Measurements from ENCODE around the gene PAQR4. TPM values are rescaled to one million over a fixed set of nuclear protein-coding genes. Genes with fewer than 3 reads are reported as not detected.

The PAQR4 gene
- total and polyA plus RNA-seq, 2 of the 13 experiments (the other 11 are each of a cell fraction or from before 2014, with no cell fraction given), result 15.9 to 24.8 TPM

DNA sequence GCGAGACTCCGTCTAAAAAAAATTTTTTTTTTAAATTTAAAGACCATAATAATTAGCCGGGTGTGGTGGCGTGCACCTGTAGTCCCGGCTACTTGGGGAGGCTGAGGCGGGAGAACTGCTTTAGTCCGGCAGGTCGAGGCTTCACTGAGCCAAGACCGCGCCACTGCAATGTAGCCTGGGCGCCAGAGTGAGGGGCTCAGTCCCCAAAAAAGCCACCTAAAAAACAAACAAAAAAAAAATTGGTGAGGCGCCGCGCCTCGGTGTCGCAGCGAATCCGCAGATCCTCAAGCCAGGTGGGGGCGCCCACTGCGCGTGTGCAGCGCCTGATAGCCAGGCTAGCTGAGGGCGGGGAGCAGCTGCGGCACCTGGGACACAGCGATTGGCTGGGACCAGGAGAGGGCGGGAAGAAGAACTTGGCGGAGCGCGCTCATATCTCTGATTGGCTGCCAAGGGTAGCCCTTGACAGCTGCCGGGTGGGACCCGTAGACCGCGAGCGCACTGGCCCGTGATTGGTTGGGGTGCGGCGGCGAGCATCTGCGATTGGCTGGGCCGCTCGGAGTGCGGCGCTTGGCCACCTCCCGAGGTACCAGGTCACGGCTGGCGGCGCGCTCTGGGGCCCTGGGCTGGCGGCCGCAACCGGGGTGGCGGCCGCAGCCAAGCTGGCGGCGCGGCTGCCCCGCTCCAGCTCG lies 34.6 kb downstream of the PAQR4 start (continued):
- TF ChIP-seq TBL1XR1 (IDR thresholded peaks at IDR 0.05; ENCODE audit: borderline replicate concordance, low read length, partially characterized antibody), result no peak
- 0 out of 2 replicates have a peak, but pooled peaks have one; percentile 22 for TF ChIP-seq ZSCAN25 (CRISPR knock-in tag; IDR thresholded peaks at IDR 0.05)
- TF ChIP-seq RXRB (CRISPR knock-in tag; IDR thresholded peaks at IDR 0.05; ENCODE audit: borderline replicate concordance), result peak; percentile 56; the same call in 1 of the 2 replicates
- TF ChIP-seq, protein P1, sequence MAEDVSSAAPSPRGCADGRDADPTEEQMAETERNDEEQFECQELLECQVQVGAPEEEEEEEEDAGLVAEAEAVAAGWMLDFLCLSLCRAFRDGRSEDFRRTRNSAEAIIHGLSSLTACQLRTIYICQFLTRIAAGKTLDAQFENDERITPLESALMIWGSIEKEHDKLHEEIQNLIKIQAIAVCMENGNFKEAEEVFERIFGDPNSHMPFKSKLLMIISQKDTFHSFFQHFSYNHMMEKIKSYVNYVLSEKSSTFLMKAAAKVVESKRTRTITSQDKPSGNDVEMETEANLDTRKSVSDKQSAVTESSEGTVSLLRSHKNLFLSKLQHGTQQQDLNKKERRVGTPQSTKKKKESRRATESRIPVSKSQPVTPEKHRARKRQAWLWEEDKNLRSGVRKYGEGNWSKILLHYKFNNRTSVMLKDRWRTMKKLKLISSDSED (CRISPR knock-in tag; IDR thresholded peaks at IDR 0.05), result no peak
- TF ChIP-seq, protein P2, sequence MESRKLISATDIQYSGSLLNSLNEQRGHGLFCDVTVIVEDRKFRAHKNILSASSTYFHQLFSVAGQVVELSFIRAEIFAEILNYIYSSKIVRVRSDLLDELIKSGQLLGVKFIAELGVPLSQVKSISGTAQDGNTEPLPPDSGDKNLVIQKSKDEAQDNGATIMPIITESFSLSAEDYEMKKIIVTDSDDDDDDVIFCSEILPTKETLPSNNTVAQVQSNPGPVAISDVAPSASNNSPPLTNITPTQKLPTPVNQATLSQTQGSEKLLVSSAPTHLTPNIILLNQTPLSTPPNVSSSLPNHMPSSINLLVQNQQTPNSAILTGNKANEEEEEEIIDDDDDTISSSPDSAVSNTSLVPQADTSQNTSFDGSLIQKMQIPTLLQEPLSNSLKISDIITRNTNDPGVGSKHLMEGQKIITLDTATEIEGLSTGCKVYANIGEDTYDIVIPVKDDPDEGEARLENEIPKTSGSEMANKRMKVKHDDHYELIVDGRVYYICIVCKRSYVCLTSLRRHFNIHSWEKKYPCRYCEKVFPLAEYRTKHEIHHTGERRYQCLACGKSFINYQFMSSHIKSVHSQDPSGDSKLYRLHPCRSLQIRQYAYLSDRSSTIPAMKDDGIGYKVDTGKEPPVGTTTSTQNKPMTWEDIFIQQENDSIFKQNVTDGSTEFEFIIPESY (CRISPR knock-in tag; IDR thresholded peaks at IDR 0.05), result peak; percentile 49; the same call in 1 of the 2 replicates
- TF ChIP-seq ZNF562 (CRISPR knock-in tag; IDR thresholded peaks at IDR 0.05; ENCODE audit: borderline replicate concordance), result no peak
- TF ChIP-seq, protein P3, sequence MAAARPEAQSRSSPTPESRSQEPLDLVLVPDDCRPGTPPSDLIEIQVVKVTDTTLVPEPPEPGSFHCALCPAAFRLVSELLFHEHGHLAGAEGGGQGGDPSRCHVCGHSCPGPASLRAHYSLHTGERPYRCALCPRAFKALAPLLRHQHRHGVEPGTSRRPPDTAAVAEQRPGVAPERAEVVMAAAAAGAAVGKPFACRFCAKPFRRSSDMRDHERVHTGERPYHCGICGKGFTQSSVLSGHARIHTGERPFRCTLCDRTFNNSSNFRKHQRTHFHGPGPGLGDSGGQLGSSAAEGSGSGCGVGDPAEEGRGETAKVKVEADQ (CRISPR knock-in tag; IDR thresholded peaks at IDR 0.05; ENCODE audit: borderline replicate concordance), result no peak
- TF ChIP-seq YEATS4 (CRISPR knock-in tag; IDR thresholded peaks at IDR 0.05; ENCODE audit: borderline replicate concordance), result peak; percentile 39; the same call in 1 of the 2 replicates
- TF ChIP-seq, protein P4, sequence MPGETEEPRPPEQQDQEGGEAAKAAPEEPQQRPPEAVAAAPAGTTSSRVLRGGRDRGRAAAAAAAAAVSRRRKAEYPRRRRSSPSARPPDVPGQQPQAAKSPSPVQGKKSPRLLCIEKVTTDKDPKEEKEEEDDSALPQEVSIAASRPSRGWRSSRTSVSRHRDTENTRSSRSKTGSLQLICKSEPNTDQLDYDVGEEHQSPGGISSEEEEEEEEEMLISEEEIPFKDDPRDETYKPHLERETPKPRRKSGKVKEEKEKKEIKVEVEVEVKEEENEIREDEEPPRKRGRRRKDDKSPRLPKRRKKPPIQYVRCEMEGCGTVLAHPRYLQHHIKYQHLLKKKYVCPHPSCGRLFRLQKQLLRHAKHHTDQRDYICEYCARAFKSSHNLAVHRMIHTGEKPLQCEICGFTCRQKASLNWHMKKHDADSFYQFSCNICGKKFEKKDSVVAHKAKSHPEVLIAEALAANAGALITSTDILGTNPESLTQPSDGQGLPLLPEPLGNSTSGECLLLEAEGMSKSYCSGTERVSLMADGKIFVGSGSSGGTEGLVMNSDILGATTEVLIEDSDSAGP (CRISPR knock-in tag; IDR thresholded peaks at IDR 0.05; ENCODE audit: borderline replicate concordance), result peak; percentile 53; the same call in 1 of the 2 replicates
- peak; percentile 3; the same call in 1 of the 2 replicates for TF ChIP-seq SMC3 (IDR thresholded peaks at IDR 0.05; ENCODE audit: low read length)
- TF ChIP-seq EZH2 (conservative IDR thresholded peaks at IDR 0.05; ENCODE audit: low read depth, low read length), result no peak
- 0 out of 2 replicates have a peak, but pooled peaks have one; percentile 22 for TF ChIP-seq ZNF274 (CRISPR knock-in tag; IDR thresholded peaks at IDR 0.05)
- peak; percentile 51 for TF ChIP-seq RBM39 (IDR thresholded peaks at IDR 0.05; ENCODE audit: low read depth, low read length, poor library complexity, severe bottlenecking)
- TF ChIP-seq, protein P5, sequence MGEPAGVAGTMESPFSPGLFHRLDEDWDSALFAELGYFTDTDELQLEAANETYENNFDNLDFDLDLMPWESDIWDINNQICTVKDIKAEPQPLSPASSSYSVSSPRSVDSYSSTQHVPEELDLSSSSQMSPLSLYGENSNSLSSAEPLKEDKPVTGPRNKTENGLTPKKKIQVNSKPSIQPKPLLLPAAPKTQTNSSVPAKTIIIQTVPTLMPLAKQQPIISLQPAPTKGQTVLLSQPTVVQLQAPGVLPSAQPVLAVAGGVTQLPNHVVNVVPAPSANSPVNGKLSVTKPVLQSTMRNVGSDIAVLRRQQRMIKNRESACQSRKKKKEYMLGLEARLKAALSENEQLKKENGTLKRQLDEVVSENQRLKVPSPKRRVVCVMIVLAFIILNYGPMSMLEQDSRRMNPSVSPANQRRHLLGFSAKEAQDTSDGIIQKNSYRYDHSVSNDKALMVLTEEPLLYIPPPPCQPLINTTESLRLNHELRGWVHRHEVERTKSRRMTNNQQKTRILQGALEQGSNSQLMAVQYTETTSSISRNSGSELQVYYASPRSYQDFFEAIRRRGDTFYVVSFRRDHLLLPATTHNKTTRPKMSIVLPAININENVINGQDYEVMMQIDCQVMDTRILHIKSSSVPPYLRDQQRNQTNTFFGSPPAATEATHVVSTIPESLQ (CRISPR knock-in tag; conservative IDR thresholded peaks at IDR 0.05), result no peak
- TF ChIP-seq ZFP36L1 (CRISPR knock-in tag; IDR thresholded peaks at IDR 0.05), result 0 out of 2 replicates have a peak, but pooled peaks have one; percentile 60
- TF ChIP-seq NFE2 (CRISPR knock-in tag; IDR thresholded peaks at IDR 0.05), result no peak
- peak; percentile 98 for TF ChIP-seq NFYC (CRISPR knock-in tag; IDR thresholded peaks at IDR 0.05)
- TF ChIP-seq ZNF614 (CRISPR knock-in tag; IDR thresholded peaks at IDR 0.05; ENCODE audit: borderline replicate concordance), result 0 out of 2 replicates have a peak, but pooled peaks have one; percentile 46
- TF ChIP-seq ZNF124 (CRISPR knock-in tag; IDR thresholded peaks at IDR 0.05), result peak; percentile 83; the same call in 1 of the 2 replicates
